Forelimb muscle (tissue), 1 donor: ENCODE data around the gene RIF1. TPM values are rescaled to one million over a fixed set of nuclear protein-coding genes. Genes with fewer than 3 reads are reported as not detected.

Source experiments
- DNase-seq: peaks from one replicate; pipeline ENCODE4 v3.0.0-alpha.2; 2013; ENCODE audit warnings: low read depth
- polyA plus RNA-seq: library from polyadenylated mRNA; unstranded; fragments of 120-200 nt; gene quantifications from one replicate; pipeline ENCODE4 v1.2.1, GENCODE V29; 2013; ENCODE audit not compliant: insufficient read length

The RIF1 gene
- polyA plus RNA-seq, 1 donor: 110 TPM

DNA sequence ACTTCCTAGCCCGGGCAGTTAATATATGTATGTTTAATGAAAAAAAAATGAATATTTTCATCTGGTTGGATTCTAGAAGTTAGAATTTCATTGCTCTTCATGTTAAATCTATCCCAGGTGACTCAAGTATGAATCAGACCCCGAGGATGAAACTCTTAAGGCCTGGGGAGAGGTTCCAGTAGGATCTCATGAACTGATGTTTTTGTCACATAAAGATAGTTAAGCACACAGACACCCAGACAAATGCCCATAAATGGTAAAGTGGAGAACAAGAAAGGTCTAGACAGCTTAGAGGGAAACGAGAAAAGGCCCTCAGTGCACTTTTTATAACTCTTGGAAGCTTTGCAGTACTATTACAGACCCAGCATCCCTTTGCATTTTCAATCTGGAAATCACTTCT lies 114.1 kb downstream of the RIF1 start:
- DNase-seq: no peak

DNA sequence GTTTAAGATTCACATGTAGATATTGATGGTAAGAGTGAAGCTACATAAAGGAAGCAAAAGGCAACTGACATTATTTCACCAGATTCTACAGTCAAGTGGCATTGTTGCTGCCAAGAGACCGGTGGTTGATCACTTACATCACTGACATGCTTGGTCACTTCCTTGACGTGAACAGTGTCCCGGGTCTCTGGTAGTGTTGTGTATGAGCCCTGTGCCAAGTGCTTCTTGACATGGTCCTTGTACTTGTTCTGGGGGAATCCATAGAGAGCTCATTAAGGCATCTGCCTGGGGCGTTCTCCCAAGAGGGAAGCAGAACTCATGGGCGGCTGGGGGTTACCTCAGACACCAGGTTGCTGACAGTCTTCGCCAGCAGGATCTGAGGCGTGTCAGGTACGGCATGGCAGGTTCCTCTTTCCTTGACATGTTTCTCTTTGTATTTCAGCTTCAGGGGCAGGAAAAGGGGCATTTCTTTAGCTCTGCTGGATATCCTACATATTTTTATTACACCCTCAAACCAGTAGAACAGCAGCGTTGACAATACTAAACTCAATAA lies 116.2 kb downstream of the RIF1 start:
- DNase-seq: no peak

DNA sequence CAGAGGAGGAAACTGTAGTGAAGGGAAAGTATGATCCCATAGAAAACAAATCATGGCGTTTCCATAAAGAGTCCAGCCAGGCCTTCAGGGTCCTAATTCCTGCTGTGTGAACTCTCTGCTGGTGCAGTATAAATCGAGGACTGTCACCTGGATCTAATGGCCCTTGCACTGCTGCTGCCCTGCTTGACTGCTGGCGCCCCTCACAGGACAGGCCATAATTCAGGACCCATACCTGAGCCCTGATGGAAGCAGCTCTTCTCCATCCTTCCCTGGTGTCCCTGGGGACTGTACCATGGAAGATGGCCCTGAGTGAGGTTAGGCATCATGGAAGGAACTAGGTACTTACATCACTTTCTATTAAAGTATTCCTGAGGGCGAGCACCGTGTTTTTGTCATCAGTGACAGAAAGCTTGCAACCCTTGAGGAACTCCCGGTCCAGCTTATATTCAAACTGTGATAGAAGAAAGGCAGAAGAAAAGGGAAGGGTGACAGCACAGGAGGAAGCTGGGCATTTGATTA lies 116.9 kb downstream of the RIF1 start:
- no peak for DNase-seq

Other genes starting within 250 kb of the RIF1 start
- gene RBM43, start 148.0 kb upstream of the RIF1 start, polyA plus RNA-seq: 7.8 TPM
- 6.8 TPM for gene NMI, start 120.2 kb upstream of the RIF1 start, polyA plus RNA-seq
- gene TNFAIP6, start 52.3 kb upstream of the RIF1 start, polyA plus RNA-seq: 12.2 TPM